CD14-positive monocyte (primary cell): ENCODE results near the gene MRPS30. TPM values are rescaled to one million over a fixed set of nuclear protein-coding genes. Genes with fewer than 3 reads are reported as not detected.

Source experiments
- DNase-seq, 3 donors: peaks; one replicate each; pipeline ENCODE4 v3.0.0-alpha.2; 2011 to 2022
- H2AFZ ChIP-seq: 2 replicates; pipeline ENCODE4 v1.6.0; 2012; ENCODE audit warnings: mild to moderate bottlenecking, low read depth, low read length, inconsistent platforms; ENCODE audit not compliant: insufficient read depth, poor library complexity, severe bottlenecking
- H3K27ac ChIP-seq, 2 donors: 1 replicate in 1 of 2; 2 replicates in 1 of 2; pipeline ENCODE4 v1.5.1; 2012 to 2013; ENCODE audit warnings: low read length in 2 of 2, control low read depth in 1 of 2, inconsistent platforms in 1 of 2, low read depth in 1 of 2, mild to moderate bottlenecking in 1 of 2
- H3K27me3 ChIP-seq, 2 donors: one replicate each; pipeline versions ENCODE4 v1.6.0 to v1.6.1; 2011 to 2013; ENCODE audit warnings: low read length in 2 of 2; ENCODE audit not compliant: control insufficient read depth in 2 of 2, insufficient read depth in 2 of 2
- H3K36me3 ChIP-seq, 2 donors: replicated peaks in 1 of 2; 1 replicate in 1 of 2; 2 replicates in 1 of 2; pipeline versions ENCODE4 v1.5.1 to v1.6.1; 2012 to 2013; ENCODE audit warnings: low read length in 2 of 2, control low read depth in 1 of 2, inconsistent platforms in 1 of 2, mild to moderate bottlenecking in 1 of 2; ENCODE audit not compliant: insufficient read depth in 2 of 2, control insufficient read depth in 1 of 2
- H3K4me1 ChIP-seq, 2 donors: 1 replicate in 1 of 2; 2 replicates in 1 of 2; pipeline versions ENCODE4 v1.5.1 to v1.6.1; 2012 to 2013; ENCODE audit warnings: low read length in 2 of 2, control low read depth in 1 of 2, inconsistent platforms in 1 of 2, mild to moderate bottlenecking in 1 of 2, moderate library complexity in 1 of 2; ENCODE audit not compliant: insufficient read depth in 2 of 2, control insufficient read depth in 1 of 2
- H3K4me2 ChIP-seq: replicated peaks from 2 replicates; pipeline ENCODE3; 2012; ENCODE audit warnings: low read length, moderate library complexity, mild to moderate bottlenecking; ENCODE audit not compliant: poor library complexity, severe bottlenecking; ENCODE audit errors: extremely low read depth
- H3K4me3 ChIP-seq, 3 experiments: fragments of 200-600 bp in 1 of 3; sonication (generic) in 1 of 3; replicated peaks in 1 of 3; 1 replicate in 2 of 3; 2 replicates in 1 of 3; pipeline ENCODE4 v1.5.1; 2011 to 2013; ENCODE audit warnings: low read length in 3 of 3, mild to moderate bottlenecking in 3 of 3, control low read depth in 2 of 3, low read depth in 2 of 3, inconsistent platforms in 1 of 3, moderate library complexity in 1 of 3
- H3K79me2 ChIP-seq: 2 replicates; pipeline ENCODE4 v1.6.0; 2012; ENCODE audit warnings: mild to moderate bottlenecking, control low read depth, inconsistent platforms, low read length, moderate library complexity; ENCODE audit not compliant: insufficient read depth
- H3K9ac ChIP-seq: 2 replicates; pipeline ENCODE4 v1.6.0; 2017; ENCODE audit warnings: low read length, mild to moderate bottlenecking; ENCODE audit not compliant: insufficient read depth, poor library complexity, severe bottlenecking
- H3K9me3 ChIP-seq, 2 donors: replicated peaks in 1 of 2; 1 replicate in 1 of 2; 2 replicates in 1 of 2; pipeline versions ENCODE4 v1.5.1 to v1.6.1; 2012 to 2013; ENCODE audit warnings: low read length in 2 of 2, control low read depth in 1 of 2; ENCODE audit not compliant: control insufficient read depth in 1 of 2, insufficient read depth in 1 of 2
- H4K20me1 ChIP-seq: 2 replicates; pipeline ENCODE4 v1.6.0; 2012; ENCODE audit warnings: mild to moderate bottlenecking, low read length, control low read depth, moderate library complexity; ENCODE audit not compliant: insufficient read depth
- H3K27ac Mint-ChIP-seq, 7 donors: one replicate each; pipeline ENCODE4 v1.8.0; 2020; ENCODE audit warnings: mild to moderate bottlenecking in 7 of 7, mixed read lengths in 7 of 7, moderate library complexity in 6 of 7, inconsistent platforms in 2 of 7
- H3K27me3 Mint-ChIP-seq, 3 donors: one replicate each; pipeline ENCODE4 v1.8.0; 2021 to 2022; ENCODE audit warnings: low read depth in 3 of 3, mild to moderate bottlenecking in 3 of 3, mixed read lengths in 3 of 3, moderate library complexity in 3 of 3, inconsistent platforms in 1 of 3
- H3K36me3 Mint-ChIP-seq, 2 donors: one replicate each; pipeline ENCODE4 v1.8.0; 2020; ENCODE audit warnings: mixed read lengths in 2 of 2, inconsistent platforms in 1 of 2, mild to moderate bottlenecking in 1 of 2
- H3K4me1 Mint-ChIP-seq: one replicate; pipeline ENCODE4 v1.8.0; 2020; ENCODE audit warnings: mild to moderate bottlenecking, mixed read lengths
- H3K4me3 Mint-ChIP-seq, 2 donors: one replicate each; pipeline ENCODE4 v1.8.0; 2020; ENCODE audit warnings: mild to moderate bottlenecking in 2 of 2, mixed read lengths in 2 of 2, moderate library complexity in 1 of 2
- H3K9me3 Mint-ChIP-seq, 7 donors: one replicate each; pipeline ENCODE4 v1.8.0; 2020 to 2022; ENCODE audit warnings: mixed read lengths in 7 of 7, mild to moderate bottlenecking in 6 of 7, moderate library complexity in 6 of 7, inconsistent platforms in 2 of 7
- WGBS: methylation state at CpG from one replicate; pipeline ENCODE4 v1.1.5; 2013; ENCODE audit warnings: missing lambda C conversion rate; ENCODE audit not compliant: insufficient coverage; 5-methylcytosine and 5-hydroxymethylcytosine counted together
- intact Hi-C, 2 donors: fragments of 100-400 bp; cut with micrococcal nuclease; formaldehyde crosslinking; loops; one replicate each; pipeline versions ENCODE4 v1.15.0 to v1.15.1; 2023
- polyA plus RNA-seq, 3 donors: library from polyadenylated mRNA; depleted of rRNA in 1 of 3; unstranded in 2 of 3; stranded (reverse) in 1 of 3; fragments of 300-500 nt in 2 of 3; fragments of >200 nt in 1 of 3; fragmentation: Illumina TruSeq in 2 of 3; gene quantifications; 1 replicate in 2 of 3; 2 replicates in 1 of 3; pipeline ENCODE4 v1.2.3, GENCODE V29; 2012 to 2021
- TF ChIP-seq, protein P1 (sequence below): fragments of 200-600 bp; IDR thresholded peaks from one replicate; pipeline ENCODE4 v1.8.0; 2022; ENCODE audit warnings: antibody characterized with exemption, mild to moderate bottlenecking

The MRPS30 gene
- polyA plus RNA-seq, 3 donors, result 8.8 to 28.1 (median 24.7) TPM

DNA sequence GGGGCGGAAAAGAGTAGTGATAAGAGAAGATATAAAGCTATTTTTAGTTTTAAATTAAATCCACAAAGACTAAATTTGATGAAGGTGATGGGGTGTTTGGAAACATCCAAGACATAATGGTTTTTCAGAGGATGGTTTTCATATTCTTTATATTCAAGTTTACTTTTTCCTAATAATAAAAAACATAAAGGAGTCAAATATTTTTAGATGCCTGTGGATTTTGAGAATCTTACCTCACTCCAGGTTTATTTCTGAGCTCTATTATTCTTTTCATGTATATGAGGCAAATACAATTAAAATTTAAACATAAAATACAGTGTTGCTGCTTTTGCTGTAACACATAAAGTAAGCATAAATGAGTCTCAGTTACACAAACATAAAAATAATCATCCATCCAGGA is 22.2 kb downstream of the MRPS30 start:
- Histone ChIP-seq H3K4me2 (no peak overlapping the region), H3K4me1 (no peaks in the 10 kb centered on the region), H3K4me3 (no peak overlapping the region), H3K79me2 (no peaks in the 10 kb centered on the region), H3K9ac (no peak overlapping the region), H3K36me3 (no peaks in the 10 kb centered on the region), H4K20me1 (no peaks in the 10 kb centered on the region), H3K27ac (no peak overlapping the region), H2AFZ (no peak overlapping the region), H3K9me3 (no peaks in the 10 kb centered on the region), H3K27me3 (no peaks in the 10 kb centered on the region)
- DNase-seq, result no peak
- Mint-ChIP-seq H3K9me3 (peaks cover 0 to 3% (median 0%) of the 10 kb centered on the region in 7 donors), H3K27ac (no peak overlapping the region), H3K4me1 (no peaks in the 10 kb centered on the region), H3K36me3 (peaks cover 3 to 11% of the 10 kb centered on the region in 2 donors), H3K27me3 (peaks cover 0 to 2% (median 0%) of the 10 kb centered on the region in 3 donors), H3K4me3 (no peak overlapping the region)
- intact Hi-C loops, result no loop called here
- no CpG with 5 or more reads among the region's 1 CpG for WGBS
- TF ChIP-seq, protein P1, sequence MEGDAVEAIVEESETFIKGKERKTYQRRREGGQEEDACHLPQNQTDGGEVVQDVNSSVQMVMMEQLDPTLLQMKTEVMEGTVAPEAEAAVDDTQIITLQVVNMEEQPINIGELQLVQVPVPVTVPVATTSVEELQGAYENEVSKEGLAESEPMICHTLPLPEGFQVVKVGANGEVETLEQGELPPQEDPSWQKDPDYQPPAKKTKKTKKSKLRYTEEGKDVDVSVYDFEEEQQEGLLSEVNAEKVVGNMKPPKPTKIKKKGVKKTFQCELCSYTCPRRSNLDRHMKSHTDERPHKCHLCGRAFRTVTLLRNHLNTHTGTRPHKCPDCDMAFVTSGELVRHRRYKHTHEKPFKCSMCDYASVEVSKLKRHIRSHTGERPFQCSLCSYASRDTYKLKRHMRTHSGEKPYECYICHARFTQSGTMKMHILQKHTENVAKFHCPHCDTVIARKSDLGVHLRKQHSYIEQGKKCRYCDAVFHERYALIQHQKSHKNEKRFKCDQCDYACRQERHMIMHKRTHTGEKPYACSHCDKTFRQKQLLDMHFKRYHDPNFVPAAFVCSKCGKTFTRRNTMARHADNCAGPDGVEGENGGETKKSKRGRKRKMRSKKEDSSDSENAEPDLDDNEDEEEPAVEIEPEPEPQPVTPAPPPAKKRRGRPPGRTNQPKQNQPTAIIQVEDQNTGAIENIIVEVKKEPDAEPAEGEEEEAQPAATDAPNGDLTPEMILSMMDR, result no peak

DNA sequence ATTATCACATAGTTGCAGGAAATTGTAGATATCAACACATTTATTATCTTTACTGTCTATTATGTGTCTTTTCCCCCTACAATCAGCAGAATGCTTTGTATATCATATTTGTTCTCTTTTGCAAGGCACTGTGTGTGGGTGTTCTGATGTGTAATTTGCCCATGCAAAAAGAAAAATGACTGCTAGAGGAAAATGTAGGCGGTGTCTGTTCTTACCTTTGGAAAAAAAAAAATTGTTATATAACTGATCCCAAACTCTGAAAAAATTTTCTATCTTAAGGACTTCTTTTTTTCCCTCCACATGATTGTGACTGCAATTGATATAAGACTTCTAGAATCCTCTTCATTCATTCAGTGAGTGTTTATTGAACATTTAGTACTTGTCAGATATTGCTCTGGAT is 24.5 kb downstream of the MRPS30 start:
- Mint-ChIP-seq H3K4me3 (no peak overlapping the region), H3K36me3 (no peaks in the 10 kb centered on the region), H3K4me1 (no peaks in the 10 kb centered on the region), H3K27me3 (no peaks in the 10 kb centered on the region), H3K27ac (no peak overlapping the region), H3K9me3 (peaks cover 0 to 4% (median 1%) of the 10 kb centered on the region in 7 donors)
- Histone ChIP-seq H4K20me1 (no peaks in the 10 kb centered on the region), H3K4me1 (no peaks in the 10 kb centered on the region), H3K27ac (no peak overlapping the region), H2AFZ (no peak overlapping the region), H3K36me3 (no peaks in the 10 kb centered on the region), H3K79me2 (no peaks in the 10 kb centered on the region), H3K27me3 (no peaks in the 10 kb centered on the region), H3K4me2 (no peak overlapping the region), H3K9ac (no peak overlapping the region), H3K4me3 (no peak overlapping the region), H3K9me3 (no peaks in the 10 kb centered on the region)
- TF ChIP-seq, protein P1, result no peak
- WGBS, result no CpG with 5 or more reads among the region's 1 CpG
- intact Hi-C loops, result no loop called here
- no peak for DNase-seq
